Measurements from ENCODE around the gene EML4.

Gene EML4

DNA sequence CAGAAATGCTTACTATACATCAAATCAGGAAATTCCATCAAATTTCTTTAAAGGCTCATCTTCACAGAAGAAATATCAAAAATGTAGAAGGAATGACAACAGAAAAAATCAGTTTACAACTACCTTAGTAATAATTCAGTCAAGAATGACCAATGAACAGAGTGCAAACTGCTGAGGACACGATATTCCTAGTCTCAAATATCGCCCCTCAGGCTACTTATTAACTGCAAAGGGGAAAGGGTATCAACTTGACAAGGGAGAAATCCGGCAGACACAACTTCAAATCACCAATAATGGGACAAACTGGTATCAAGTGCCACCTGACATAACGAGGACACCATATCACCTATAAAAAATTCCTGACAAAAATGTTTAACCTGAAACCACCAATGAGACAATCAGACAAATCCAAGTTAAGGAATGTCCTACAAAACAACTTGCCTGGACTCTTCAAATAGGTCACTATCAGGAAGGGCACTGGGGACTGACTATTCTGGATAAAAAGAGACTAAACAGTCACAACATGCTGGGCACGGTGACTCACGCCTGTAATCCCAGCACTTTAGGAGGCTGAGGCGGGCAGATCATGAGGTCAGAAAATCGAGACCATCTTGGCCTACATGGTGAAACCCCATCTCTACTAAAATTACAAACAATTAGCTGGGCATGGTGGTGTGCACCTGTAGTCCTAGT is 179.1 kb downstream of the EML4 start:
- no peak for DNase-seq (ENCODE audit: low spot score)

GRCh38 chr2:42350434-42351063 is 181.4 kb downstream of the EML4 start:
- no peak for DNase-seq (ENCODE audit: low spot score)

GRCh38 chr2:42351864-42352263 is 182.7 kb downstream of the EML4 start:
- DNase-seq (ENCODE audit: low spot score), result no peak

- DNase-seq (ENCODE audit: low spot score), result no peak
These were observed 184.8 kb downstream of the EML4 start for GRCh38 chr2:42353792-42354429.

DNA sequence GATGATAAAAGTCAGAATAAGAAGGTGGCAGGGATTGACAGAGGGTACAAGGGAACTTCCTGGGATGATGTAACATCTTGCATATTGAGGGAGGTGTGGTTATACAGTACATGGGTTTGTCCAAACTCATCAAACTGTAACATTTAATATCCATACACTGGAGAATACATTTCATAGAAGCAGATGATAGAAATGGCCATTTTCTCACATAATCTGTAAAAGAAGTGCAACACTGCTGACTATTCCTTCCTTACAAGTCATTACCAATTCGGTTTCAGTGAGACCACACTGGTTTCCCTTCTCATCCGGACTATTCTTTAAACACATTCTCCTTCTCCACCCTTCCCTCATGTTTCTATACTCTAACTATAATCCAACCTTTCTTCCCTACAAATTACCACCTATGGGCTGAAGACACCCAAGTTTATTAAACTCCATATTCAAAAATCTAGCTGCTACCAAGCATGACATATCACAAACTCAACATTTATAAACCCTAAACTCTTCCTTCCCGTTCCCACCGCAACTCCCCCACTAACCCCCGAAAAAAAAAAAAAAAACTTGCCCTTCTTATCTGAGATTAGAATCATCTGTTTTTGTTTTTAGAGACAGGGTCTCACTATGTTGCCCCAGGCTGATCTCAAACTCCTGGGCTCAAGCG is 190.3 kb downstream of the EML4 start:
- DNase-seq (ENCODE audit: low spot score), result no peak

DNA sequence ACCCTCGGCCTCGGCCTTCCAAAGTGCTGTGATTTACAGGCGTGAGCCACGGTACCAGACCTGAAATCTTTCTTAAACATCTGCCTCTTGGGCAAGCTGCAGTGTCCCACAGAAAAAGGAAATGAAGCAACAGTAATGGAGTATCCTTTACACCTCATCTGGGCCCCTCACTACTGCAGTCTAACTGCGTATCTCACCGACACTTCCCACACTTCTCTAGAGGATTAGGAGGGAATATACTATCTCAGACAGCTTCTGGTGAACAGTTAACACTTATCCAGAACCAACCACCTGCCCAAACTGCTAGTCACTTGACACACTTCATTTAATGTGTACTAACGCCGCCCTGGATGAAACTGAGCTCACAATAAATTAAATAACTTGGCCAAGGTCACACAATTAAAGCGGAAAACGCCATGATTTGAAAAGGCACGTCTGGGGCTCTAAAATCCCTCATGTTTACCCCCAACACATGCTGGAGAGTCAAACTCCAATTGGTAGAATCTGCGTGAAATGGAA is 190.9 kb downstream of the EML4 start:
- DNase-seq (ENCODE audit: low spot score), result no peak

DNA sequence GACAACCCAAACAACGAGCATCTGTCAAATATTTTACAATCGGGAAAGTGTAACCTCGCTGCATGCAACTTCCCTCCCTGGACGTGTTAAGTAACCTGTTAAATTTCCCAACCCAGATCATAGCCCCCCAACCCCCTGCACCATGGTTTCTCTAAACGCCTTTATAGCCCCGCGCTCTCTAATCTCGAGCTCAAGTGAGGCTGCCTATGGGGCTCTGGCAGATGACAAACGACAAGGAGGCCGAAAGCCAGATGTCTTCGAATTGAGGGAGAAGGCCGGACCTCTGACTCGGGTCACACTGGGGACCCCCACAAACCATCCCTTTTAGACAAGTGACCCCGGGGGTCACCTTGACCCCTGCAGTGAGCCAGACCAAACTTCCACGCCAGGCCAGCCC is 191.3 kb downstream of the EML4 start:
- DNase-seq (ENCODE audit: low spot score), result no peak

- DNase-seq (ENCODE audit: low spot score), result peak; percentile 97
These were observed 192.0 kb downstream of the EML4 start, which contains the start of gene COX7A2L for GRCh38 chr2:42360890-42361727. COX7A2L (minus strand) TSS chr2:42361217; CDS start chr2:42361161, 56 bp downstream.

DNA sequence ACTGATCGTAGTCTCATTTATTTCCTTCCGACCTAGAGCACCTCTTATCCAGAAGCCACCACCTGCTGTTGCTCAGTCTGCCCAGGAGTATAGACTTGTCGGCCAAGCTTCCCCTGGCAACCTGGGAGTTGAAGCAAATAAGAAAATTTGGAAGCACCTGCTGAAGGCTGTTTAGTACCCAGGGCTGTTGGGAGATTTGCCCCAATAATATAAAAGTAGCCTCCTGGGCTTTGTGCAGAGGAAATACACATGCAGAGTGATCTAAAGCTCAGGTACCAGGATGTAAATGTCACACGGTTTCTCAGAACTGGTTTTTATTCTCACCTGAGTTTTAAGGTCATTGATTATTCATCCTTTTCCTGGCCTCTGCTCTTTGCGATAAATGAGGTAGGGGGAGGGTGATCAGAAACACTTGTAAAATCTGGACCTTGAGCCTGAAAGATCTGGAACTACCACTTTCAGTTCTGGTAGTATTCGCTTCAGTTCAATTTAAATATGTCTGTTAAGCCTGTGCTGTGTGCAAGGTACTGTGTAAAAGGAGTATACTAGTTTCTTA is 192.7 kb downstream of the EML4 start:
- no peak for DNase-seq (ENCODE audit: low spot score)

DNA sequence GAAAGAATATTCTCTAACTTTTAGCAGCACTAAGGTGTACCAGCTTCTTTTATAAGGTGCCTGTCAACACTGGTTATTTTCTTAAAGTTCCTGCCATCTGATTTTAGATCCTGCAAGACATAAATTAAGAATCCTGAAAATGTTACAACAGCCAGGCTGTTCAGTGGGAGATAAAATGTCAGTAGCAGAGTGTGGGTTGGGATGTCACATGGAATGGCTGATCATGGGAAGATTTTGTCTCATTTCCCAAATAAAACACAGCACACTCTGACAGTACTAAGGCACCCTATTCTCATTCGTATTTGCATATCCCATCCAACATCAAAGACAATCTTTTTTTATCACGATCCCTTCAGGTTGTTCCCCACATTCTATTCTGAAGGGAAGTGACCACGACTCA is 194.3 kb downstream of the EML4 start:
- DNase-seq (ENCODE audit: low spot score), result no peak

DNA sequence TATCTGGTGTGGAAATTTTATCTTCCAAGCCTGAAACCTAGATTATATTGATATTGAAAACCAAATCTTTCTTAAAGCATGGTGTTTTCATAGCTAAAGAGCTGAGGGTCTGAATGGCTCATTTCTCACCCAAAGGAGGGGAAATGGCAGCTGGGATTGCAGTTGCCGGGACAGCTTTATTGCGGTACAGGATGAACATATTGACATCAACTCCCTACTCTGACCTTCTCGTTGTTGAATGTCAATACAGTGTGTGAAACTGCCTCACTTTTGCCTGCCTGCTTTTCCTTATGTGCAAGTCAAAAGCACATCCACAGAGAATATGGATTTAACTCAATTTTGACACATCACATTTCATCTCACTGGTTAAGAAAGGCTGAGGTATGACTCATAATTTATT is 195.5 kb downstream of the EML4 start:
- no peak for DNase-seq (ENCODE audit: low spot score)

- no peak for DNase-seq (ENCODE audit: low spot score)
These were observed 197.3 kb downstream of the EML4 start for GRCh38 chr2:42366411-42366810.

DNA sequence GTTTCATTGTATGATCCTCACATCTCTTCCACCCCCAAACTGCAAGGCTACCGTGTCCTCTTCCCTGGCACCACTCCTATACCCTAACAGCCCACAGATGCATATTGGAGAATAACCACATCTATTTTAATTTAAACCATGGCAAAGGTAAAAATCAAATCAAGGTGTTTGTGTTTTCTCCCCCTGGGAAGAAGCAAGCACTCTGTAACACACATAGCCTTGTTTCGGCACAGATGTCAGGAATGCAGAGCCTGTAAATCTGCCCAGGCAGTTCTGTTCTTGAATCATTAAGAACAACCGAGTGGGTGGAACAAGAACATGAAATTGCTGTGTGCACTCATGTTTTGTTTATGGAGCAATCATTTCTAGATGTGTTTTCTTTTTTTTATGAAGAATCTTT is 198.7 kb downstream of the EML4 start:
- DNase-seq (ENCODE audit: low spot score), result no peak

DNA sequence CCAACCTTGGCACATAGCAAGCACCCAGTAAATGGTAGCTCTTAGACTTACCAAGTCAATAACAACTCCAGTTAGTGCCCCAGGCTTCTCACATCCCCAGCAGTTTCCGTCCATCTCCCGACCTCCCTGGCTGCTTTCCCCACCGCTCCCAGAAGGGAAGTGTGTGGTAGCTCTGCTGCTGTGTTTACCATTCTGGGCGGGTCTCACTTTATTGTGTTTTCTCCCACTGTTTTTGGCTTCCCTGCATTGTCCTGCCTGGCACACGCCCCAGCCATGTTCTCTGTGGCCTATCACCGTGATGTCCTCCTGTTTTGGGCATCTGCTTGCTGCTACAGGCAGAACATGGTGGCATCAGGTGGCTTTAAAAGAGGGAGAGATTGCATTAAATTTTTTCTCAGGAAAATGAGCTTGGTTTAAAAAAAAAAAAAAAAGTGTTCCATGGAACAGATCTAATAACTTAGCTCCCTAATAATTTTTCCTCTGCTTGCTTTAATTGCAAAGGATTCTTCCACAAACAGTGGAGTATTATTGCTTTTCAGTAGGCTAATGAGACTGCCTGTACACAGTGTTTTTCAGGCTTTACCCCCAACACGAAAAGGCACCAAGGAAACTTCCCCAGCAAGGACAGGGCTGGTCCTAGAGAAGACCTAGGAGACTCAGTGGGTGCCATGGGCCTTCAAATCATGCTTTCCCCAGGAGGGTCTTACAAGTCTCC is 199.8 kb downstream of the EML4 start:
- no peak for DNase-seq (ENCODE audit: low spot score)

DNA sequence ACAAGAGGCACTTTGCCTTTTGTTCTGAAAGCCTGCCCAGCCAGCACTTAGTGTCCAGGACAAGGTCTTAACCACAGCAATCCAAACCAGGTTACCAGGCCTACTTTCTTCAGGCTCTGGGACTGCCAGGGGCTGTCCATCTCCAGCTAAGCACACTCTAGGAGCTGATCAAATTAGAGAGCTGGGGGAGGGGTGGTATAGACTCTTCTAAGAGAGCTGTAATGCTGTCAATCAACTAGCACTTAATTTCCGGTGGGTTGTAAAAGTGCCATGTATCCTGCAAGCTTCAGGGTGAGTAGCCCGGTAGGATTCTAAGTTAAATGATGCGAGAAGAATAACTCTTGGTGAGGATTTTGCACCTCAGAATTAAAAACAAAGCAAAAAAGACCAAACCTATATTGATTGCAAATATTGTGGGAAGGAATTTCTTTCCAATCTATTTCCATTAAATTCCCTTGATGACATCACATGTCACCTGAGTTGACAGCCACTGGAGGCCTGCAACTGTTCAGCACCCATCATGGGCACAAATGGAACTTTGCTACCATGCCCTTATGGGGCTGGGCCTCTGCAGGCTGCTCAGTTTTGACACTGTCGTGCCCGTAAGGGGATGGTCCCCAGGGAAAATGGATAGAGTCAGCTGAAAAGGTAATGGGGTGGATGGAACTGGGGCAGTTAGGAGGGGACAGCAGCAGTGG is 200.5 kb downstream of the EML4 start:
- peak; percentile 82 for DNase-seq (ENCODE audit: low spot score)

DNA sequence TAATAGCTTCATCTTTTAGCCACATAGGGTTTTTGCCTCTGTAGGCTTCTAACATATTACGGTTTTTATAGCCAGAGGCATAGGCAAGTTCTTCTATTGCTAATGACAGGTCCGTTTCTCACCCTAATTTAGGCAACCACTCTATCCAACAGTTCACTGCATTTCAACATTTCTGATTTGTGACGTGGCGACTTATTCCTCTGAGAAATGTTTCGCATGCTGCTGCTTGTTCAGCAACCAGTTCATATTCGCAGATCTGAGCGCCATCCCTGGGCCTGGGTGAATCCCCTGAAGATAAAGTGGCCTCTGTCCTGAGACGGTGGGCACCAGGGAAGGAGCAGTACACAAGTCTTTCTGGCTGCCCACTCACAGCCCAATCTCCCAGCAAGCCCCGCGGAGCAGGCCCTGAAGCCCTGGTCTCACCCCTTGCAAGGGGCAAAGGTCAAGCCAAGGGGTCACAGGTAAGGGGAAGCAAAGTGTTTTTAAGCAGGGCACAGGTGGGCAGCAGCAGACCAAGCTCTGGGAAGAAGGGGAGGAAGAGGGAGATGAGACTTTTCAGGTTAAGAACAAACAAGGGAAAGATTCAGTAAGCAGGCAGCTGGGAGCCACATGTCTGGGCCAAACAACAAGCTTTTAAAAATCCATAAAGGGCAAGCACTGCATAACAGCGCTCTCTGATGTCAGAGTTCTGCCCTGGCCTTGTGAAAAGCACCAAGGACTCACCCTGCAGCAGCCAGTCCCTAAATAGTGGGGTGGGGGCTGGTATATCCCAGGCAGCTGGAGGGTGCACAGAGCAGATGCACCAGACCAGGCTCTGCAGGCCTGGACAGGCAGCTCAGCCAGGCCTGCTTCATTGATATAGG is 202.7 kb downstream of the EML4 start:
- DNase-seq (ENCODE audit: low spot score), result peak; percentile 86

- DNase-seq (ENCODE audit: low spot score), result peak; percentile 26
These were observed 203.5 kb downstream of the EML4 start for GRCh38 chr2:42372474-42373200.

- no peak for DNase-seq (ENCODE audit: low spot score)
These were observed 207.6 kb downstream of the EML4 start for GRCh38 chr2:42376758-42377157.

All from SK-N-DZ (cell line).